Activated effector memory CD4-positive, alpha-beta T cell treated with anti-CD3 and anti-CD28 coated beads, Interleukin-2, amount 50 U/mL, for 16 hours (primary cell): Measurements from ENCODE around the gene GABRR1.

ENCODE experiments used
- DNase-seq: peaks from one replicate; pipeline ENCODE4 v3.0.0-alpha.2; 2020

GABRR1 gene

DNA sequence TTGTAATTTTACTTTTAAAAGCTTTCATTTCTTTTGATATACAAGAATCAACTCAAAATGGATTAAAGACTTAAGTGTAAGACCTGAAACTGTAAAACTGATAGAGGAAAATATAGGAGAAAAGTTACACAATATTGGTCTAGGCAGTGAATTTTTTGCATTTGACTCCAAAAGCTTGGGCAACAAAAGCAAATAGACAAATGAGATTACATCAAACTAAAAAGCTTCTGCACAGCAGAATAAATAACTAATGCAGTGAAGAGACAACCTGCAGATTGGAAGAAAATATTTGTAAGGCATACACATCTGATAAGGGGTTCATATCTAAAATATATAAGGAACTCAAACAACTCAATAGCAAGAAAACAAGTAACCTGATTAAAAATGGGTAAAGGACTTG, 3.0 kb downstream of the GABRR1 start:
- DNase-seq = no peak

DNA sequence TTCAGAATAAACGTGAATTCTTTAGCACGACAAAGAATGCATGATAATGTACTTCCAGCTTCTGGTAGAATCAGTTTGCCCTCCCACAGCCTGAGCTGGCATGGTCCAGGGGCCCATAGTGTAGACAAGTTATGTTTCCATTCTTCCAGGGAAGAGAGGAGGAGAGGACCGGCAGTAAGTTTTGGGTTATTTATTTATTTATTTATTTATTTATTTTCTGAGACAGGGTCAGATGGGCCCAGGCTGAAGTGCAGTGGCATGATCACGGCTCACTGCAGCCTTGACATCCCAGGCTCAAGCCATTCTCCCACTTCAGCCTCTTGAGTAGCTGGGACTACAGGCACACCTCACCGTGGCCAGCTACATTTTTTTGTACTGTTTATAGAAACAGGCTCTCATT, 4.7 kb downstream of the GABRR1 start:
- DNase-seq = no peak

DNA sequence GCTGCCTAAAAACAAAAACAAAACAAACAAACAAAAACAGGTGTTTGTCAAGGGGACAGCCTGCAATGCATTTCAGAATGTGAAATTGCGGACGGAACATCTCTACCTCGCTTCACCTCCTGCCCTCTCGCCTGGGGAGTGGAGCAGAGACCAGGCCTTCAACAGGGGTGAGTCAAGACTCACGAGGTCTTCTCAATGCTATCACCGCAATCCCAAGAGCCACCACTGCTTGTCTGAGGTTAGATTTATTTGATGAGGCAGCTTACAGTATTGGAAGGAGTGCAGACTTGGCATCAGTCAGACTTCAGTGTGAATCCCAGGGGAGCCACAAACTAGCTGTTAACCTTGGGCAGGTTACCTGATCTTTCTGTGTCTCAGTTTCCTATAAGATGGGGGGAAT, 7.7 kb downstream of the GABRR1 start:
- no peak for DNase-seq

- no peak for DNase-seq
These were observed 8.6 kb downstream of the GABRR1 start for GRCh38 chr6:89208551-89208950.

GRCh38 chr6:89205819-89206218, 11.3 kb downstream of the GABRR1 start:
- DNase-seq = no peak

- no peak for DNase-seq
These were observed 13.1 kb downstream of the GABRR1 start for GRCh38 chr6:89204096-89204495.

DNA sequence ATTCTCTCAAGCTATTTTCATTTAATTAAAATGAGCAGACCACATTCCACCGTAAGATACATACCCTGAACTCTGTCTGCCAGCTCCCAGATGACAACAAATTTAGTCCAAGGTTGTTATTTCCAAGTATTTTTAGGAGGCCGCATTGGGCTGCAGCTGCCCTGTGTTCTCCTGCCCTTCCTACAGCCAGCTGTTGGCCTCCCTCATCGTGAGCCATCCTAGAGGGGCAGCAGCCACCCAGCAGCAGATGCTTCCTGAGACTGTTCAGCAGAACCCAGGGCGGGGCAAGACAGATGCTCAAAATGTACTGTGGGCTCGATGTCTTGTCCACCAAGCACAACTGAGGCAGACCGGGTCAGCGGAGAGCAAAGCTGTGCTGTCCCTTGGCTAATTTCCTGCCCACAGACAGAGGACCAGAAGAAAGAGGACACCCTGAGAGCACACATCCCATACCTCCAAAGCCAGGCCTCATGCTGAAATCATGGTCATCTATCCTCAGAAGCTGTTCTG, 16.4 kb downstream of the GABRR1 start:
- DNase-seq = no peak

DNA sequence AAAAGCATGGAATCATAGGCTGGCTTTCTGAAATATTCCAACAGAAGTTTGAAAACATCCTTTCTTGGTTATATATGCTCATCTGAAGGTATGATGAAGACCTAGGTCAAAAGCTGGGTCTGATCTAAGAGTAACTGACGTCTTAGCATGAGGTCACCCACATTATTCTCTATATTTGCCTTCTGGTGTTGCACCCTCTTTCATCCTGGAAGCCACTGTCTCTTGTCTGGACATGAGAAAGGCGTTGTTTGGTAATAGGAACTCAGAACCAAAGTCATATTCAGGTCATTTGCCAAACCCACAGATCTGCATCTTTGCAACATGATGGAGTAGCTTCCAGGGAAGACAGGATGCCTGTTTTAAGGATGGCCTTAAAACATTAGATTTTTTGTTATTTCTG, 17.6 kb downstream of the GABRR1 start:
- DNase-seq = no peak

- no peak for DNase-seq
These were observed 18.9 kb downstream of the GABRR1 start for GRCh38 chr6:89198235-89198634.

- DNase-seq = no peak
These were observed 20.0 kb downstream of the GABRR1 start for GRCh38 chr6:89197141-89197540.

GRCh38 chr6:89194559-89194958, 22.6 kb downstream of the GABRR1 start:
- no peak for DNase-seq

- DNase-seq = no peak
These were observed 26.4 kb downstream of the GABRR1 start for GRCh38 chr6:89190741-89191140.

DNA sequence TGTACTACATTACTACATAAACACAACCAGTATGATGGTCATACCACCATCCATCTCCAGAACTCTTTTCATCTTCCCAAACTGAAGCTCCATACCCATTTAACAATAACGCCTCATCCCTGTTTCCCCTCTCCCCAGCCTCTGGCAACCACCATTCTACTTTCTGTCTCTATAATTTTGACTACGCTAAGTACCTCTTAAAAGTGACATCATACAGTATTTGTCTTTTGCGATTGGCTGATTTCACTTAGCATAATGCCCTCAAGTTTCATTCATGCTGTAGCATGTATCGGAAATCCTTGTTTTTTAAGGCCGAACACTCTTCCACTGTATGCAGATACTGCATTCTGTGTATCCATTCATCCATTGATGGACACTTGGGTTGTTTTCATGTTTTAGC, 29.7 kb downstream of the GABRR1 start:
- no peak for DNase-seq

- DNase-seq = no peak
These were observed 30.4 kb downstream of the GABRR1 start for GRCh38 chr6:89186762-89187161.

GRCh38 chr6:89184344-89184743, 32.8 kb downstream of the GABRR1 start:
- DNase-seq = no peak

- DNase-seq = no peak
These were observed 33.9 kb downstream of the GABRR1 start for GRCh38 chr6:89183294-89183693.

- DNase-seq = no peak
These were observed 36.2 kb downstream of the GABRR1 start for GRCh38 chr6:89180971-89181370.

GRCh38 chr6:89180112-89180511, 37.0 kb downstream of the GABRR1 start:
- no peak for DNase-seq

GRCh38 chr6:89173634-89174033, 43.5 kb downstream of the GABRR1 start:
- DNase-seq = no peak

DNA sequence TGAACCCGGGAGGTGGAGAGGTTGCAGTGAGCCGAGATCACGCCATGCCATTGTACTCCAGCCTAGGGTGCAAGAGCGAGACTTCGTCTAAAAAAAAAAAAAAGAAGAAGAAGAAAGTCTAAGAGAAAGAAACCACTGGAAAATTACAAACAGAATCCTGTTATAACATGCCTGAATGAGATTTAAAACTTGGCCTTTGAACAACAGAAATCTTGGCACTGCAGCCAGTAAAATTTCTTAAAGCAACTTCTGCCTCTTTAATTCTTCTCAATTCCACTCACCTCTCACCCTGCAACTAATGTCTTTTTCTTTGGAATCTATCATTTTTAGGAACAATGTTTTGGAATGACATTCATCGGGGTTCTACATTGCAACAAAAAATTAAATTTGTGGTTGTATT, 45.0 kb downstream of the GABRR1 start:
- no peak for DNase-seq

GRCh38 chr6:89162047-89162371, 55.1 kb downstream of the GABRR1 start:
- DNase-seq = no peak

GRCh38 chr6:89161326-89162046, 55.7 kb downstream of the GABRR1 start:
- no peak for DNase-seq

GRCh38 chr6:89160331-89161092, 56.6 kb downstream of the GABRR1 start:
- no peak for DNase-seq

DNA sequence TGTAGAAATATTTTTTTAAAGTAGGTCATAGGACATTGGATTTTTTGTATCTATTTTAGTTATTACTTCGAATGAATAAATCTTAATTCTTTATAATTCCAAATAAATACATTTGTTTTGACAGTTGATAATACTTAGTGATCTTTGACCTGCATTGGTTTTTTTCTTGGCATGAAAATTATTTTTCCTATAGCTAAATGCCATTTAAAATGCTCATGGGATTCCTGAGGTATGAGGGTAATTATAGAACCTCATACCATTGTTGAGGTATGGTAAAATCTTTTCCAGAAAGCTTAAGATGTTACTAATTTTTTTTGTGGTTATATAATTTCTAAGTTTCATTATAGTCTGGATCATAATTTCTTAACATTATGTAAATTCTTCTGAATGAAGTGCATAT, 63.0 kb downstream of the GABRR1 start:
- DNase-seq = no peak
